Measurements from ENCODE around the gene ARHGEF12.

ARHGEF12 gene

GRCh38 chr11:120339394-120339890, 3.2 kb downstream of the ARHGEF12 start:
- DNase-seq (ENCODE audit: low read depth): peak; percentile 35
- peak overlapping the region; percentile 33 for H3K4me3 ChIP-seq (ENCODE audit: control insufficient read depth, low read depth, low read length)
- TF ChIP-seq CTCF (conservative IDR thresholded peaks at IDR 0.05; ENCODE audit: control insufficient read depth, insufficient read depth, low read depth, low read length): no peak

GRCh38 chr11:120340529-120340928, 4.3 kb downstream of the ARHGEF12 start:
- DNase-seq (ENCODE audit: low read depth): peak; percentile 49
- no peak overlapping the region for H3K4me3 ChIP-seq (ENCODE audit: control insufficient read depth, low read depth, low read length)
- TF ChIP-seq CTCF (conservative IDR thresholded peaks at IDR 0.05; ENCODE audit: control insufficient read depth, insufficient read depth, low read depth, low read length): no peak

- TF ChIP-seq CTCF (conservative IDR thresholded peaks at IDR 0.05; ENCODE audit: control insufficient read depth, insufficient read depth, low read depth, low read length): no peak
- DNase-seq (ENCODE audit: low read depth): no peak
- no peak overlapping the region for H3K4me3 ChIP-seq (ENCODE audit: control insufficient read depth, low read depth, low read length)
Observed at GRCh38 chr11:120342226-120342625, 6.0 kb downstream of the ARHGEF12 start.

GRCh38 chr11:120342678-120343077, 6.5 kb downstream of the ARHGEF12 start:
- no peak overlapping the region for H3K4me3 ChIP-seq (ENCODE audit: control insufficient read depth, low read depth, low read length)
- no peak for TF ChIP-seq CTCF (conservative IDR thresholded peaks at IDR 0.05; ENCODE audit: control insufficient read depth, insufficient read depth, low read depth, low read length)

DNA sequence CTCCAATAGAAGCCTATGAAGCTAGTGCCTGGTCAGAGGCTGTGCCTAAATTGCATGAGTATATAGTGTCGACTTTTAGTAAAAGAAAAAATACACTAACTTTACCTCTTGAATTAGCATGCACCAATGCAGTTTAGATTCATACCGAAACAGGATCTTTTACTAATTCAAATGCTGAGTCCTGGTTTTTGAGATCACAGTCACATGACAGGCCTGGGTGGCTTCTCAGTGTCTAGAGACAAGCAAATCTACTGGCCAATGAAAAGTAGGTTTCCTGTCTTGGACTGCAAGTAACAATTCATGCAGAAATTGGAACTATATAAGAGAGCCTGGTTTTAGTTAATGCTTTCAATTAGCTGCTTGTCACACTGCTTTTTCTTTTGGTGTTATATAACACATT, 7.2 kb downstream of the ARHGEF12 start:
- no peak overlapping the region for H3K4me3 ChIP-seq (ENCODE audit: control insufficient read depth, low read depth, low read length)
- TF ChIP-seq CTCF (conservative IDR thresholded peaks at IDR 0.05; ENCODE audit: control insufficient read depth, insufficient read depth, low read depth, low read length): no peak
- DNase-seq (ENCODE audit: low read depth): no peak

More at GRCh38 chr11:120342678-120343077, 6.5 kb downstream of the ARHGEF12 start:
- no peak for DNase-seq (ENCODE audit: low read depth)

- no peak for TF ChIP-seq CTCF (conservative IDR thresholded peaks at IDR 0.05; ENCODE audit: control insufficient read depth, insufficient read depth, low read depth, low read length)
- peak; percentile 58 for DNase-seq (ENCODE audit: low read depth)
- H3K4me3 ChIP-seq (ENCODE audit: control insufficient read depth, low read depth, low read length): no peak overlapping the region
Observed at GRCh38 chr11:120344302-120345004, 8.2 kb downstream of the ARHGEF12 start.

Data from fibroblast of mammary gland (primary cell).